Measurements from ENCODE around the gene TIFAB.

The TIFAB gene

GRCh38 chr5:135471726-135472125, 19.6 kb upstream of the TIFAB start:
- DNase-seq (ENCODE audit: low read depth) = no peak
- no peak overlapping the region for H3K4me3 ChIP-seq (ENCODE audit: low read length)
- TF ChIP-seq CTCF (conservative IDR thresholded peaks at IDR 0.05; ENCODE audit: low read length) = no peak

DNA sequence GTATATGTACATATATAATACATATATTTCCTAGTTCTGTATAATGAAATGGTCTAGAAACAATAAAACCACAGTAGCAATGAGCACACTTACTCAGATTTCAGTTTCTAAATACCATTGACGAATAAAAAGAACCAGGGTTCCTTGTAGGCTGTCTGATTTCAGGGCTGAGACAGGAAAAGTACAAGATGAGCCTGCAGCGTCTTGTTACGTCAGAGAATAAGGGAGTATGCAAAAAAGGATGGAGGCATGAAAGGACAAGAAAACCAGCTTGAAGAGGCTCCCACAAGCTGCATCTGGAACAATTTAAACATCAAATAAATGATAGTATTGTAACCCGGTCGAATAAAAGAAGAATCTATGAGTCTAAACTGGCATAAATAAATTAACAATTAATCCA, 17.8 kb upstream of the TIFAB start:
- no peak overlapping the region for H3K4me3 ChIP-seq (ENCODE audit: low read length)
- DNase-seq (ENCODE audit: low read depth) = no peak
- no peak for TF ChIP-seq CTCF (conservative IDR thresholded peaks at IDR 0.05; ENCODE audit: low read length)

DNA sequence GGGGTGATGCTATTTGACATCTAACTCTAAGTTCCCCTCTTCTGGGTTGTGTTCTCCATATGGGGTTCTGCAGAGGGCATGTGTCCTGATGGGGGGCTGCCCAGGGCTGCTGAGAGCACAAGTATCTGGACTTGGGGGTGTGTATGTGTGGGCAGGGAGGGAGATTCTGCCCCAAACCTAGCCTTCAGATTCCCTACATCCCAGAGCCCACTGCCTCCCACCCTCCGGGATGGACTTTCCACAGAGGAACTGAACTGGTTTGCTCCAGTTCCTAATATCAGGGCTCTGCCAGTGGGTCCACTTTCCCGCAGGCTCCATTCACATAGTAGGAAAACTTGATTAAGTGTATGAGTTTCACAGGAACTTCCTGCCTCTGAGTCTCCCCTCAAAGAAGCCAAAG, 16.4 kb upstream of the TIFAB start:
- no peak overlapping the region for H3K4me3 ChIP-seq (ENCODE audit: low read length)
- no peak for TF ChIP-seq CTCF (conservative IDR thresholded peaks at IDR 0.05; ENCODE audit: low read length)
- DNase-seq (ENCODE audit: low read depth) = no peak

DNA sequence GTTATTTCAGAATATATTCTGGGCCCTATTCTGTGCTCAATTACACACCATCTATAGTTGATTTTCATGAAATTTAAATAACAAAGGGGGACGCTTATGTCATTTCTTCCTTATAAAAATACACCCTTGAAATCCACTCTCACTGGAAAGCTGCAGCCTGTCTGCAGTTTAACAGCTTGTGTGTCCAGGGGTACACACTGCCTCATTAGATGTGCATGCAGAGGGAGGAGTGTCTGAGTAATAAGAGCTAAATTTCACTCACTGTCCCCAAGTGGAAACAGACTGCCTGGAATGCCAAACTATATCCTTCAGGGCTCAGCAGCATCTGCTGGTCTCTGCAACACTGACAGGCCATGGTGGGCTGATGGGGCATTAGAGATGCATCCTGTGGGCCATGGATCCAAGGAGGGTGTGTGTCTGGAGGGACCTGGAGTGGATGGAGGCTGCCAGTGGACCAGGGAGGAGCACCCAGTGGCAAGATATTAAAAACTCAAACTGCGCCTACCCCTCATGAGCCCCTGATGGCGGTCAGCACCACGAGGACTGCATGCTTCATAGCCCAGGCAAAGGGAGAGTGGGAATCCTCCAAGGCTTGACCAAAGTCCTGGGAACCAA, 15.8 kb upstream of the TIFAB start:
- H3K4me3 ChIP-seq (ENCODE audit: low read length) = no peak overlapping the region
- no peak for DNase-seq (ENCODE audit: low read depth)
- TF ChIP-seq CTCF (conservative IDR thresholded peaks at IDR 0.05; ENCODE audit: low read length) = no peak

DNA sequence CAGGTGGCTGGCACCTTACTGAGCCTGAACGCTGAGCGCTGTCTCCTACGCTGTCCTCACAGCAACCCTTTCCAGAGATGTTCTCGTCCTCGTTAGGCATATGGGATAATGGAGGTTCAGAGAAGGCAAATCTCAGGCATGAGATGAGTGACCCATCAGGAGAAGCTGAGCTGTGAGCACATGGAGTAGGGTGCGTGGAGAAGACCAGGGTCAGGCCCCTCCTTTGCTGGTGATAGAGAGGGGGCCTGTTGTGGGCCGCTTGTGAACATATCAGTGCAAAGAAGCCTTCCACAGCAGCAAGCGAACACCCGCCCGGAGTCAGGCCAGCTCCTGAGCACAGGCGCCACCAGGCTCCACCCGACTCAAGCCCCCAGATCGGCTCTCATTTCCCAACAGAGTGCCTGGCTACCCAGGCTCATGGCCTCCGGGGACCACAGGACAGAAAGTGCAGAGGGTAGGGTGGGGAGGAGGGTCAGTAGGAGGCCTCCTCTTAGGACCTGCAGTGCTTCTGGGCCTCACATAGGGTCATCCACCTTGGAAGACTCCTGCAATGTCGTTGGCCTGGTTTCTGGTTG, 15.0 kb upstream of the TIFAB start:
- no peak overlapping the region for H3K4me3 ChIP-seq (ENCODE audit: low read length)
- no peak for TF ChIP-seq CTCF (conservative IDR thresholded peaks at IDR 0.05; ENCODE audit: low read length)
- DNase-seq (ENCODE audit: low read depth) = no peak

- H3K4me3 ChIP-seq (ENCODE audit: low read length) = peak overlapping the region; percentile 36
- DNase-seq (ENCODE audit: low read depth) = peak; percentile 55
- TF ChIP-seq CTCF (conservative IDR thresholded peaks at IDR 0.05; ENCODE audit: low read length) = peak; percentile 87
These were observed 14.3 kb upstream of the TIFAB start for GRCh38 chr5:135466178-135467050.

All from AG10803 (cell line).